ENCODE measurements around the gene MGME1. TPM values are rescaled to one million over a fixed set of nuclear protein-coding genes. Genes with fewer than 3 reads are reported as not detected.

The MGME1 gene
- total RNA-seq, 1 donor from 2014 or later, result 38.5 TPM

GRCh38 chr20:18004384-18005031, 35.7 kb downstream of the MGME1 start:
- Mint-ChIP-seq H3K27ac (ENCODE audit: unreplicated experiment) (no peak overlapping the region), H3K36me3 (ENCODE audit: unreplicated experiment) (no peaks in the 10 kb centered on the region), H3K4me1 (ENCODE audit: unreplicated experiment) (peaks cover 23% of the 10 kb centered on the region), H3K27me3 (ENCODE audit: unreplicated experiment) (no peaks in the 10 kb centered on the region), H3K9me3 (ENCODE audit: unreplicated experiment) (no peaks in the 10 kb centered on the region), H3K4me3 (ENCODE audit: unreplicated experiment) (no peak overlapping the region)
- TF ChIP-seq CTCF (IDR thresholded peaks at IDR 0.05), result no peak
- no peak for DNase-seq (ENCODE audit: extremely low spot score, unreplicated experiment)

GRCh38 chr20:18005170-18005989, 36.6 kb downstream of the MGME1 start:
- TF ChIP-seq CTCF (IDR thresholded peaks at IDR 0.05), result no peak
- Mint-ChIP-seq H3K27me3 (ENCODE audit: unreplicated experiment) (no peaks in the 10 kb centered on the region), H3K4me3 (ENCODE audit: unreplicated experiment) (no peak overlapping the region), H3K4me1 (ENCODE audit: unreplicated experiment) (peaks cover 21% of the 10 kb centered on the region), H3K36me3 (ENCODE audit: unreplicated experiment) (no peaks in the 10 kb centered on the region), H3K27ac (ENCODE audit: unreplicated experiment) (no peak overlapping the region), H3K9me3 (ENCODE audit: unreplicated experiment) (no peaks in the 10 kb centered on the region)
- no peak for DNase-seq (ENCODE audit: extremely low spot score, unreplicated experiment)

- Mint-ChIP-seq H3K27me3 (ENCODE audit: unreplicated experiment) (no peaks in the 10 kb centered on the region), H3K4me3 (ENCODE audit: unreplicated experiment) (no peak overlapping the region), H3K27ac (ENCODE audit: unreplicated experiment) (no peak overlapping the region), H3K4me1 (ENCODE audit: unreplicated experiment) (peaks cover 19% of the 10 kb centered on the region), H3K36me3 (ENCODE audit: unreplicated experiment) (no peaks in the 10 kb centered on the region), H3K9me3 (ENCODE audit: unreplicated experiment) (no peaks in the 10 kb centered on the region)
- DNase-seq (ENCODE audit: extremely low spot score, unreplicated experiment), result no peak
- no peak for TF ChIP-seq CTCF (IDR thresholded peaks at IDR 0.05)
Observed at GRCh38 chr20:18005990-18006364, 37.2 kb downstream of the MGME1 start.

GRCh38 chr20:18006684-18007083, 37.9 kb downstream of the MGME1 start:
- H3K36me3 Mint-ChIP-seq (ENCODE audit: unreplicated experiment), result no peaks in the 10 kb centered on the region
- no peak overlapping the region for H3K27ac Mint-ChIP-seq (ENCODE audit: unreplicated experiment)
- H3K4me3 Mint-ChIP-seq (ENCODE audit: unreplicated experiment), result no peak overlapping the region
- peaks cover 19% of the 10 kb centered on the region for H3K4me1 Mint-ChIP-seq (ENCODE audit: unreplicated experiment)
- no peaks in the 10 kb centered on the region for H3K27me3 Mint-ChIP-seq (ENCODE audit: unreplicated experiment)
- DNase-seq (ENCODE audit: extremely low spot score, unreplicated experiment), result no peak
- no peaks in the 10 kb centered on the region for H3K9me3 Mint-ChIP-seq (ENCODE audit: unreplicated experiment)
- no peak for TF ChIP-seq CTCF (IDR thresholded peaks at IDR 0.05)

GRCh38 chr20:18007534-18008292, 38.9 kb downstream of the MGME1 start:
- no peaks in the 10 kb centered on the region for H3K9me3 Mint-ChIP-seq (ENCODE audit: unreplicated experiment)
- H3K4me1 Mint-ChIP-seq (ENCODE audit: unreplicated experiment), result peaks cover 19% of the 10 kb centered on the region
- TF ChIP-seq CTCF (IDR thresholded peaks at IDR 0.05), result no peak
- no peak for DNase-seq (ENCODE audit: extremely low spot score, unreplicated experiment)
- no peaks in the 10 kb centered on the region for H3K36me3 Mint-ChIP-seq (ENCODE audit: unreplicated experiment)
- no peak overlapping the region for H3K4me3 Mint-ChIP-seq (ENCODE audit: unreplicated experiment)
- H3K27ac Mint-ChIP-seq (ENCODE audit: unreplicated experiment), result no peak overlapping the region
- no peaks in the 10 kb centered on the region for H3K27me3 Mint-ChIP-seq (ENCODE audit: unreplicated experiment)
